Hepatocyte (in vitro differentiated cells): ENCODE data around the gene ARMC10. TPM values are rescaled to one million over a fixed set of nuclear protein-coding genes. Genes with fewer than 3 reads are reported as not detected.
A peak's percentile ranks its signal among the peaks of the same experiment; 100 is the strongest.

Source experiments
- DNase-seq: peaks from one replicate; pipeline ENCODE4 v3.0.0-alpha.2; 2016; ENCODE audit warnings: low spot score
- H2AFZ ChIP-seq: fragments of 200-600 bp; sonication (generic); 2 replicates; pipeline ENCODE4 v1.6.0; 2016; ENCODE audit warnings: antibody characterized with exemption, mild to moderate bottlenecking
- H3K27ac ChIP-seq: fragments of 200-600 bp; sonication (generic); 2 replicates; pipeline ENCODE4 v1.5.1; 2016; ENCODE audit warnings: mild to moderate bottlenecking
- H3K27me3 ChIP-seq: fragments of 200-600 bp; sonication (generic); 2 replicates; pipeline ENCODE4 v1.6.1; 2016
- H3K36me3 ChIP-seq: fragments of 200-600 bp; sonication (generic); replicated peaks from 2 replicates; pipeline ENCODE4 v1.5.1; 2016; ENCODE audit warnings: low read depth; ENCODE audit not compliant: insufficient read depth
- H3K4me1 ChIP-seq: fragments of 200-600 bp; sonication (generic); 2 replicates; pipeline ENCODE4 v1.5.1; 2016; ENCODE audit warnings: mild to moderate bottlenecking, moderate library complexity; ENCODE audit not compliant: insufficient read depth
- H3K4me2 ChIP-seq: fragments of 200-600 bp; sonication (generic); 2 replicates; pipeline ENCODE4 v1.6.0; 2016
- H3K4me3 ChIP-seq: fragments of 200-600 bp; sonication (generic); 2 replicates; pipeline ENCODE4 v1.5.1; 2016; ENCODE audit warnings: mild to moderate bottlenecking
- H3K79me2 ChIP-seq: fragments of 200-600 bp; sonication (generic); 2 replicates; pipeline ENCODE4 v1.6.0; 2017; ENCODE audit warnings: mild to moderate bottlenecking
- H3K9me2 ChIP-seq: fragments of 200-600 bp; sonication (generic); replicated peaks from 2 replicates; pipeline ENCODE4 v1.6.0; 2017; ENCODE audit warnings: mild to moderate bottlenecking; ENCODE audit not compliant: insufficient read depth
- H3K9me3 ChIP-seq: fragments of 200-600 bp; sonication (generic); 2 replicates; pipeline ENCODE4 v1.5.1; 2016; ENCODE audit warnings: low read depth, mild to moderate bottlenecking
- H4K20me1 ChIP-seq: fragments of 200-600 bp; sonication (generic); 2 replicates; pipeline ENCODE4 v1.6.0; 2016; ENCODE audit warnings: mild to moderate bottlenecking; ENCODE audit not compliant: insufficient read depth, poor library complexity, severe bottlenecking
- CTCF ChIP-seq: fragments of 200-600 bp; sonication (generic); IDR thresholded peaks from 2 replicates; pipeline ENCODE4 v1.5.1; 2016; ENCODE audit warnings: antibody characterized with exemption, mild to moderate bottlenecking; ENCODE audit not compliant: poor library complexity
- EZH2 ChIP-seq: fragments of 200-600 bp; sonication (generic); IDR thresholded peaks from 2 replicates; pipeline ENCODE4 v1.6.1; 2016; ENCODE audit warnings: antibody characterized with exemption, mild to moderate bottlenecking, borderline replicate concordance
- EZH2phosphoT487 ChIP-seq: fragments of 200-600 bp; sonication (generic); IDR thresholded peaks from one replicate; pipeline ENCODE4 v1.6.1; 2018; ENCODE audit warnings: antibody characterized with exemption, mild to moderate bottlenecking, low read depth, moderate library complexity; ENCODE audit not compliant: unreplicated experiment, severe bottlenecking
- WGBS: methylation state at CpG from one replicate; pipeline ENCODE4 v1.1.6; 2016; ENCODE audit warnings: low lambda C conversion rate; ENCODE audit errors: missing lambda C conversion rate; 5-methylcytosine and 5-hydroxymethylcytosine counted together
- polyA plus RNA-seq: library from polyadenylated mRNA; unstranded; fragments of >200 nt; fragmentation: Nextera tagmentation; extraction: Ambion mirVana; gene quantifications from 2 replicates; pipeline ENCODE4 v1.2.1, GENCODE V29; 2016
- total RNA-seq: library from RNA; depleted of rRNA; stranded (reverse); fragments of >200 nt; gene quantifications from 2 replicates; pipeline ENCODE4 v1.2.3, GENCODE V29; 2014

Gene ARMC10
- total and polyA plus RNA-seq, 2 experiments from 2014 or later: 27.2 to 33.5 TPM

- Histone ChIP-seq H3K9me2 (no peaks in the 10 kb centered on the region), H3K27me3 (no peaks in the 10 kb centered on the region), H3K27ac (no peak overlapping the region), H3K4me1 (no peaks in the 10 kb centered on the region), H3K4me2 (no peak overlapping the region), H3K79me2 (no peaks in the 10 kb centered on the region), H3K9me3 (no peaks in the 10 kb centered on the region), H4K20me1 (no peaks in the 10 kb centered on the region), H2AFZ (no peak overlapping the region), H3K36me3 (no peaks in the 10 kb centered on the region), H3K4me3 (no peak overlapping the region)
- 82% methylated on average over 3 of the region's 3 CpGs for WGBS
- no peak for TF ChIP-seq EZH2phosphoT487
- no peak for TF ChIP-seq CTCF
- TF ChIP-seq EZH2: no peak
- DNase-seq: no peak
These were observed 11.0 kb upstream of the ARMC10 start for GRCh38 chr7:103063895-103064294.

- Histone ChIP-seq H3K4me2 (no peak overlapping the region), H3K79me2 (no peaks in the 10 kb centered on the region), H3K9me2 (no peaks in the 10 kb centered on the region), H3K4me1 (no peaks in the 10 kb centered on the region), H4K20me1 (no peaks in the 10 kb centered on the region), H3K27me3 (no peaks in the 10 kb centered on the region), H3K9me3 (no peaks in the 10 kb centered on the region), H3K36me3 (no peaks in the 10 kb centered on the region), H2AFZ (no peak overlapping the region), H3K4me3 (no peak overlapping the region), H3K27ac (no peak overlapping the region)
- TF ChIP-seq CTCF: peak; percentile 29
- TF ChIP-seq EZH2: no peak
- no peak for TF ChIP-seq EZH2phosphoT487
- WGBS: 20% methylated on average over 1 of the region's 1 CpG
- DNase-seq: peak; percentile 46
These were observed 9.3 kb upstream of the ARMC10 start for GRCh38 chr7:103065667-103066066.

GRCh38 chr7:103068414-103069403 is 6.2 kb upstream of the ARMC10 start:
- DNase-seq: no peak
- H3K4me3 ChIP-seq: no peak overlapping the region
- H3K36me3 ChIP-seq: no peaks in the 10 kb centered on the region
- no peak for TF ChIP-seq EZH2phosphoT487
- TF ChIP-seq CTCF: no peak
- no peak for TF ChIP-seq EZH2
- H3K27me3 ChIP-seq: no peaks in the 10 kb centered on the region
- no peaks in the 10 kb centered on the region for H4K20me1 ChIP-seq
- H3K4me1 ChIP-seq: no peaks in the 10 kb centered on the region
- WGBS: 94% methylated on average over 23 of the region's 23 CpGs
- H3K27ac ChIP-seq: no peak overlapping the region
- no peak overlapping the region for H2AFZ ChIP-seq
- H3K79me2 ChIP-seq: no peaks in the 10 kb centered on the region
- peaks cover 2% of the 10 kb centered on the region for H3K9me2 ChIP-seq
- H3K9me3 ChIP-seq: no peaks in the 10 kb centered on the region
- no peak overlapping the region for H3K4me2 ChIP-seq
